AG04449 (cell line): ENCODE data around the gene IL1B.
A peak's percentile ranks its signal among the peaks of the same experiment; 100 is the strongest.

Experiments used
- CTCF ChIA-PET: fragments of 350-600 bp; formaldehyde crosslinking; extraction: SDS; loops from one replicate; lab custom pipeline; 2021; ENCODE audit warnings: antibody characterized with exemption; lab: Yijun Ruan, JAX
- POLR2A ChIA-PET: fragments of 400-600, 350-600 bp; formaldehyde crosslinking; extraction: SDS; loops from one replicate; lab custom pipeline; 2020; ENCODE audit warnings: antibody characterized with exemption, inconsistent platforms; lab: Yijun Ruan, JAX
- DNase-seq: peaks from one replicate; pipeline ENCODE4 v3.0.0-alpha.2; 2010; ENCODE audit warnings: low read depth, low spot score
- H3K4me3 ChIP-seq: 2 replicates; pipeline ENCODE4 v1.5.1; 2011; ENCODE audit warnings: low read depth, mild to moderate bottlenecking, control low read depth, low read length
- CTCF ChIP-seq: IDR thresholded peaks from one replicate; pipeline ENCODE4 v1.5.1; 2011; ENCODE audit warnings: mild to moderate bottlenecking, moderate library complexity, low read length, control low read depth, inconsistent platforms; ENCODE audit not compliant: insufficient read depth; ENCODE audit errors: missing control alignments

IL1B gene

DNA sequence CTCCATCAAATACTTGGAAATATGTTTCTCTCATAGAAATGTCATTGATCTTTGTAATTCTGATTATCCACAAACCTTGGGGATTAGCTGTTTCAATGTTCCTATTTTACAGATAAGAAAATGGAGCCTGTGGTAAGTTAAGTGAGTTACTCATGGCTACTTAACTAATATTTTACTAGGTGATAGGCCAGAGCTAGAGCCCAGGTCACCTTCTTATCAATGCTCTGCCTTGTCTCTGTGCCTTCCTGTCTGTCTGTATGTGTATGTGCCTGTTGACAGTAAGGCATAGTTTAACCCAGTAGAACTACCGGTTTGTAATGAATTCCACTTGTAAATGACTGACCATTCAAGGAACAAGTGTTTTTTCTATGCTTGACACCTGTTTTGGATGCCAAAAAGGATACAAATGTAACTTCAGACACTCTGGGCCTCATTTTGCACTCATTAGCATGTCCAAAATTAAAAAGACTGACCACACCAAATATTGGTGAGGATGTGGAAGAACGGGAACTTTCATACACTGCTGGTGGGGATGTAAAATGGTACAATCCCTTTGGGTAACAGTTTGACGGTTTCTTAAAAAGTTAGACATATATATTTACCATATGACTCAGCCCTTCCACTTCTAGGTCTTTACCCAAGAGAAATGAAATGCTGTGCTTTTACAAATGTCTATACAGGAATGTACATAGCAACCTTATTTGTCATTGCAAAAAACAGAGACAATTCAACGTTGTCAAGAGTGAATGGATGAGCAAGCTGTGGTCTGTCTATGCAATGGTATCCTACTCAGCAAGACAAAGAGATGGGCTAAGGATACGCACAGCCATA lies 32.7 kb downstream of the IL1B start:
- ChIA-PET POLR2A (no interaction called here), CTCF (interaction anchor here (1.3 kb wide), 1 partner anchor 55 kb away, joined by 4 read pairs; no protein-coding TSS in a partner anchor)
- H3K4me3 ChIP-seq: no peak overlapping the region
- peak; percentile 79 for DNase-seq
- no peak for TF ChIP-seq CTCF

DNA sequence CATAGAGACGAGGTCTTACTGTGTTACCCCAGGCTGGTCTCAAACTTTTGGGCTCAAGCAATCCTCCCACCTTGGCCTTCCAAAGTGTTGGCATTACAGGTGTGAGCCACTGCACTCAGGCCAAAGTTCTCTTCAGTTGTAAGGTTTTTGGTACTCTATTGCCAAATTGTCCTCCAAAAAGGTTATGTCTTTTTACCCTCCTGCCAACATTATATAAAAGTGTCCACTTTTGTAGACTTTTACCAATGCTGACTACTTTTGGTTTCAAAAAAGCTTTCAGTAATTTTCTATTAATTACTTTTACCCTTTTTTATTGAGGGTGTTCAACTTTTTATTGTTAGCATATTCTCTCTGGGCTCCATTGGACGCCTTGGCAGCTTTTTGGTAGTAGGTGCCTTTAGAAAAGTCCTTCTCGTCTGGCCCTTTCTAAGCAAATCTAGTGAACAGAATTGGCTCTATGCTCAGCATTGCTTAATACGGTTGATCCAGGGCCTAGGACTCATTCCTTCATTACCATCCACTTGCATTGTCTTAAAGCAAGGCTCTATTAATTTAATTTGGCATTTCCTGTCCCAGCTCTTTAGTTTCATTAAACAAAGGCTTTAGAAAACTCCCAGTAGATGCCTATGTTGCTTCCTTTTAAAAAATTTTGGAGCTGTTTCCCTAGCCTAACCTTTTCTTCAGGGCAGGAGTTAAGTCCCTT lies 35.5 kb downstream of the IL1B start:
- CTCF ChIA-PET: interaction anchor here (1.3 kb wide), 1 partner anchor 141 kb away, joined by 4 read pairs; no protein-coding TSS in a partner anchor

DNA sequence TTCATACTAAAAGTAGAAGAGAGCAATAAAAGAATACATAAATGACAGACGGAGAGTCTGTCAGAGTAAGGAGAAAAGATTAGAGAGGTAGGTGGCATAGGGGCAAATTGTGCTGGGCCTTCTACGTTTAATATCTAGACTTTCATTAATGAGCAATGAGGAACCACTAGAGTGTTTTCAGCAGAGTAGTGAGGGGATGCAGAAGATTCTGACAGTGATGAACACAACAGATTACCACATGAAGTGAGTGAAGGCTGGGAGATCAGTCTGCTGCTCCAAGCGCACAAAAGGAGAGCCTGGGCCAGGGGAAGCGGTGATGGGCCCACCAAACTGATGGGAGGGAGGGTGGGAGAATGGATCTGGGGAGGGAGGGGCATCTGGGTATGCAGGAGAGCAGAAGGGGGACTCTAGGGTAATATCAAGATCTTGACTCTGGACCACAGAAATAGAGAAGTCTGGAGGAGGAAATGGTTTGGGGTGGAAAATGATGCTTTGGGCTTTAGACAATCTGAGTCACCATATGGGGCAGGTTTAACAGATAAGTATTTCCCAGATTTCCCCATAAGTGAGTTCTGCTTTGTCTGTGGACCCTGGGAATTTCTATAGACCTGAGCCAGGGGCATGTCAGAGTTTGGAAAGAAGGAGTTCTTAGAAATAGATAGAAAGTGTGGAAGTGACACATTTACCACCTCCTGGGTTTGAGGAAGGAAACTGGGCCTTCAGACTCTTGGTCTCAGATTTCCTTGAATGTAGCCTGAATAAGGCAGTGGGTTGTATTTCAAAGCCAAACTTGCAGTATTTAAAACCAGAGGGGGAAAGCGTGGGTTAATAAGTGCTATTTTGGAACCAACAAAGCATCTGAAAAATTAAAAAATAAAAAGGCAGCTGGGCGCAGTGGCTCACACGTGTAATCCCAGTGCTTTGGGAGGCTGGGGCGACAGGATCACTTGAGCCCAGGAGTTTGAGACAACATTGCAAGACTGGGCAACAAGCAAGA lies 37.3 kb downstream of the IL1B start:
- POLR2A ChIA-PET: no interaction called here
- CTCF ChIA-PET: no interaction called here
- DNase-seq: no peak

More for the DNA sequence above, 35.5 kb downstream of the IL1B start:
- no peak overlapping the region for H3K4me3 ChIP-seq
- no peak for TF ChIP-seq CTCF
- POLR2A ChIA-PET: no interaction called here
- DNase-seq: no peak

DNA sequence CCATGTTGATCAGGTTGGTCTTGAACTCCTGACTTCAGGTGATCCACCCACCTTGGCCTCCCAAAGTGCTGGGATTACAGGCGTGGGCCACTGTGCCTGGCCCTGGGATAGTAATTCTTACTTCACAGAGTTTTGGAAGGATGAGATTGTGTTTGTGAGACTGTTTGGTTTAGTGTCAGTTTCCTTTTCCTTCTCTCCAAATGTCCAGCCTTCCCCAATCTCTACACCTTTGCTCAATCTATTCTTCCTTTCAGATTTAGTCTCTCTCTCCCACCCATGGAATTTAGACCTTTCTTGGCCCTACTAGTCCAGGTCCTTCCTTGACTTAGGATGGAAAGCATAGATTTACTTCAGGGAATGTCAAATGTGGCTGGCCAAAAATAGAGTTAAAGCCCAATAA lies 40.1 kb downstream of the IL1B start:
- POLR2A ChIA-PET: no interaction called here
- H3K4me3 ChIP-seq: no peak overlapping the region
- TF ChIP-seq CTCF: no peak
- no peak for DNase-seq
- CTCF ChIA-PET: interaction anchor here (1.1 kb wide), 2 partner anchors 9 to 197 kb away, joined by 3 read pairs; no protein-coding TSS in a partner anchor

More for the DNA sequence above, 37.3 kb downstream of the IL1B start:
- no peak overlapping the region for H3K4me3 ChIP-seq
- TF ChIP-seq CTCF: no peak

- TF ChIP-seq CTCF: no peak
- H3K4me3 ChIP-seq: no peak overlapping the region
- CTCF ChIA-PET: interaction anchor here (0.7 to 1.1 kb wide), 2 partner anchors 17 to 196 kb away, joined by 3 read pairs; no protein-coding TSS in a partner anchor
- DNase-seq: no peak
- POLR2A ChIA-PET: no interaction called here
Observed at GRCh38 chr2:112795774-112796173, 40.8 kb downstream of the IL1B start.
